ENCODE data around the gene CASP9. TPM values are rescaled to one million over a fixed set of nuclear protein-coding genes. Genes with fewer than 3 reads are reported as not detected.
"Not testable (repeated sequence)": the region's sequence is repeated elsewhere in the genome, so short reads cannot be mapped to it uniquely, and the experiment has no call there.

Gene CASP9
- total RNA-seq, 1 donor from 2014 or later, result 22.7 TPM

DNA sequence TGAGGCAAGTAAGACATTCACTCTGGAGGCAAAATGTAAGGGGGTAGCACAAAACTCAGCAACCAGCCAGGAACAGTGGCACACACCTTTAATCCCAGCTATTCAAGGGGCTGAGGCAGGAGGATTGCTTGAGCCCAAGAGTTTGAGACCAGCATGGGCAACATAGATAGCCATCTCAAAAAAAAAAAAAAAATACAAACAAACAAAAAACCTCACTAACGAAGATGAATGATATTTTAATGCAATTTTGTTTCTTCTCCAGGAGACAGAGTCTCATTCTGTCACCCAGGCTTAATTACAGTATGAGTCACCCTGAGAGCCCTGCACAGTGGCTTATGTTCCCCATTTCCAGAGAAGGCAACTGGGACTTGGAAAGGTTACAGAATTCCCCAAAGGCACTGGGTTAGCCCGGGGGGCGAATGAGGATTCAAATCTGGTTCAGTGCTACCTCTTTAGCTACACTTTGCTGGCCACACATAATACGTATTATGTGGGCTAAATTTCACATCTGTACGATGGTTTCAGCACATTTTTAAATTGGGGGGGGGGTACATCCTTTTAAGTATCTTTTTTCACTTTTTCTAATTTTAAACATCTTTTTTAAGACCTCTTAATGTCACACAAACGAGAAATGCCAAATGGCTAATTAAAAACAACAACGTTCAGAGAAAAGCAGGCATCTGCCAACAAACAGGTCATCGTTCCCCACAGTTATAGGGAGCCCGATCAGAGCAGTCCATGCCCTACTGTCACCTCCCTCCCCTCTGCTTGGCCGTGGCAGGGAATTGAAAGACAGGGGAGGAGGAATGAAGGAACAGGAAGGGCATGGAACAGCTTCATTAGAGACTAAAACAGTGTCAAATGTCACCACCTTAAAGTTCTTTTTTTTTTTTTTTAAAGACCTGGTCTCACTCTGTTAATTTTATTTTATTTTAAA is 64.0 kb downstream of the CASP9 start:
- TF ChIP-seq, protein P1, sequence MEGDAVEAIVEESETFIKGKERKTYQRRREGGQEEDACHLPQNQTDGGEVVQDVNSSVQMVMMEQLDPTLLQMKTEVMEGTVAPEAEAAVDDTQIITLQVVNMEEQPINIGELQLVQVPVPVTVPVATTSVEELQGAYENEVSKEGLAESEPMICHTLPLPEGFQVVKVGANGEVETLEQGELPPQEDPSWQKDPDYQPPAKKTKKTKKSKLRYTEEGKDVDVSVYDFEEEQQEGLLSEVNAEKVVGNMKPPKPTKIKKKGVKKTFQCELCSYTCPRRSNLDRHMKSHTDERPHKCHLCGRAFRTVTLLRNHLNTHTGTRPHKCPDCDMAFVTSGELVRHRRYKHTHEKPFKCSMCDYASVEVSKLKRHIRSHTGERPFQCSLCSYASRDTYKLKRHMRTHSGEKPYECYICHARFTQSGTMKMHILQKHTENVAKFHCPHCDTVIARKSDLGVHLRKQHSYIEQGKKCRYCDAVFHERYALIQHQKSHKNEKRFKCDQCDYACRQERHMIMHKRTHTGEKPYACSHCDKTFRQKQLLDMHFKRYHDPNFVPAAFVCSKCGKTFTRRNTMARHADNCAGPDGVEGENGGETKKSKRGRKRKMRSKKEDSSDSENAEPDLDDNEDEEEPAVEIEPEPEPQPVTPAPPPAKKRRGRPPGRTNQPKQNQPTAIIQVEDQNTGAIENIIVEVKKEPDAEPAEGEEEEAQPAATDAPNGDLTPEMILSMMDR (IDR thresholded peaks at IDR 0.05; ENCODE audit: insufficient read depth, low read length, poor library complexity, severe bottlenecking), result no peak
- Histone ChIP-seq H3K36me3 (ENCODE audit: control insufficient read depth, insufficient read depth, low read length) (no peaks in the 10 kb centered on the region), H3K4me3 (ENCODE audit: low read depth, low read length) (no peak overlapping the region), H3K27me3 (ENCODE audit: control insufficient read depth, insufficient read depth, low read length) (no peaks in the 10 kb centered on the region)
- no peak for DNase-seq (ENCODE audit: low read depth)

DNA sequence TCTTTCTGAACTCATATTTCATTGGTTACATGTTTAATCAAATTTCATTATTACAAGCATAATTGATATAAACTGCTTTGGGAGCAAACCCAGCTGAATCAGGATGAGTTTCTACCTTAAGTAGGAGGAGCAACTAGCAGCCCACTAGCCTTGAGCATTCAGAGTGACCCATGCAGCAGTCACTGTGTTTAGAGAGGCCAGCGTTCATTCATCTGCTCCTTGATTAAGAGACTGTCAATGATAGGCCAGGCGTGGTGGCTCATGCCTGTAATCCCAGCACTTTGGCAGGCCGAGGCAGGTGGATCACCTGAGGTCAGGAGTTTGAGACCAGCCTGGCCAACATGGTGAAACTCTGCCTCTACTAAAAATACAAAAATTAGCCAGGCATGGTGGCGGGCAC is 65.6 kb downstream of the CASP9 start:
- H3K36me3 ChIP-seq (ENCODE audit: control insufficient read depth, insufficient read depth, low read length); DNase-seq (ENCODE audit: low read depth); H3K4me3 ChIP-seq (ENCODE audit: low read depth, low read length); H3K27me3 ChIP-seq (ENCODE audit: control insufficient read depth, insufficient read depth, low read length): not testable (repeated sequence)

DNA sequence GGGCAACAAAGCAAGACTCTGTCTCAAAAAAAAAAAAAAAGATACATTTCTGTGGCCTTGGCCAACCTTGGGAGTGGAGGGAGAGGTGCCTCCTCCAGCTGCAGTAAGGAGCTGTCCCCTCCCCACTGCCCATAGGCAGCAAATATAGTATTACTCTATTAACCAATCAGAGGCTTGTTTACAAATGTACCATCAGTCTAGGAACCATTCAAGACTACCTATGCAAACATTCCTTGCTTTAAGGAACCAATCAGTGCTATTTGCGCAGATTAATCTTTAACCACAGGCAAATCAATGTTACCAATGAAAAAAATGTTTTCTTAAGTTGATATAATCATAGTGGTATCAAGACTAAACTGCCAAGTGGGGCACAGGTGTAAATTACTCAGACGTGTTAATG is 66.4 kb downstream of the CASP9 start:
- Histone ChIP-seq H3K36me3 (ENCODE audit: control insufficient read depth, insufficient read depth, low read length) (no peaks in the 10 kb centered on the region), H3K4me3 (ENCODE audit: low read depth, low read length) (no peak overlapping the region), H3K27me3 (ENCODE audit: control insufficient read depth, insufficient read depth, low read length) (no peaks in the 10 kb centered on the region)
- DNase-seq (ENCODE audit: low read depth), result no peak
- TF ChIP-seq, protein P1 (IDR thresholded peaks at IDR 0.05; ENCODE audit: insufficient read depth, low read length, poor library complexity, severe bottlenecking), result no peak

DNA sequence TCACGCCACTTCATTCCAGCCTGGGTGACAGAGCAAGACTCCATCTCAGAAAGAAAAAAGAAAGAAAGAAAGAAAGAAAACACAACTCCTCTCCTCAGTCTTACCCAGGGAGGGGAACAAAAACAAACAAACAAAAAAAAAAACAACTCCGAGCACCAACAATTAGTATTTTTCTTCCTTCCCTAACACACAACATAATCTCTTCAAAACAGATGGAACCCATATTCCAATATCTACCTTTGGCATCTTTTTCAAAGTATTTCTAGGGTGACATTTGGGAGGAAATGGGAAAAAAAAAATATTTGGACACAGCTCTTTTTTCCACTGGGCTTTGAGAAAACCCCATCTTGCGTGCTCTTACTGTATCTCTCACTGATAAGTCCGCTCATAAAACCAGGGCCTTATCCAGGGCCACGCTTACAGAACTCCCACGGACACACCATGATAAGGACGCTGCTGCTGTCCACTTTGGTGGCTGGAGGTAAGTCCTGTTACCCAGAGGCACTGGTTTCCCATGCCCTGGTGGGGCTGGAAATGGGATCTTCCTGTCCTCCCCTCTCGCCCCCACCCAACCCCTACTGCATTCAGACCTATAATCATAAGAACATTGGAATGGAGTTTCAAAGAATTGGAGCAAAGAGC is 67.6 kb downstream of the CASP9 start, which contains the start of gene CELA2A:
Gene CELA2A, plus strand, starts transcription at position 420 of the 642 bp plus-strand sequence. Its CDS starts 22 bp downstream, at position 442.
- DNase-seq (ENCODE audit: low read depth), result no peak
- Histone ChIP-seq H3K4me3 (ENCODE audit: low read depth, low read length) (no peak within 1 kb of the TSS), H3K36me3 (ENCODE audit: control insufficient read depth, insufficient read depth, low read length) (no peaks in the 10 kb centered on the region), H3K27me3 (ENCODE audit: control insufficient read depth, insufficient read depth, low read length) (no peaks in the 10 kb centered on the region)
- TF ChIP-seq, protein P1 (IDR thresholded peaks at IDR 0.05; ENCODE audit: insufficient read depth, low read length, poor library complexity, severe bottlenecking), result no peak

DNA sequence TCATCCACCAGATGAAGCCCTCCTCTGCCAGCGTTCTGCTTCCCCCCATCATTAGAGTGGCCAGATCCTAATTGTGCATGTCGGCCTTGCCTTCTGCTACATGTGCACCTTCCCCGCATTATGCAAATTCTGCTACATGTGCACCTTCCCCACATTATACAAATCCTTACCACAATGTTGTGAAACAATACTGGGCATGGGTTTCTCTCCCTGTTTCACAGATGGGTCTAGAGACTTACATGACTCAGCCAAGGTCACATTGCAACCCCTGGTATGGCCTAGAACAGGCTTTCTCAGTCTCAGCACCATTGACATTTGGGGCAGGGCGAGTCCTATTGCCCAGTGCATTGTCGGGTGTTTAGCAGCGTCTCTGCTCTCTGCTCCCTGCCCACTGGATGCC is 68.5 kb downstream of the CASP9 start:
- Histone ChIP-seq H3K4me3 (ENCODE audit: low read depth, low read length) (no peak overlapping the region), H3K36me3 (ENCODE audit: control insufficient read depth, insufficient read depth, low read length) (no peaks in the 10 kb centered on the region), H3K27me3 (ENCODE audit: control insufficient read depth, insufficient read depth, low read length) (no peaks in the 10 kb centered on the region)
- DNase-seq (ENCODE audit: low read depth), result no peak
- TF ChIP-seq, protein P1 (IDR thresholded peaks at IDR 0.05; ENCODE audit: insufficient read depth, low read length, poor library complexity, severe bottlenecking), result no peak

DNA sequence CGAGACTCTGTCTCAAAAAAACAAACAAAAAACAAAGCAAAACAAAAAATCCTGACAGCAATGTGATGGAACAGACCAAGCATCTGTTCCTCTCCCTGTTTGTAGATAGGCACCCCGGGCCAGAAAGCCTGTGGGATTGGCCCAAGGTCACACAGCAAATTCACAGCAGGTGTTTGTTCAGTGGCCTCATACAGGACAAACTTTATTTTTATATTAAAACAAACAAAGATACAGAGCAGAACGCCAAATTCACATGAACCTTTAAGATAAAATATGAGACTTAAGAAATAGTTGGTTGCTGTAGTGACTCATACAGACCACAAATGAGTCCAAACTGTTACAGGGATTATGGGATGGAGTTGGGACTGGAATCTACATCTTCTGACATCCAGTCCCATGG is 69.8 kb downstream of the CASP9 start:
- TF ChIP-seq, protein P1 (IDR thresholded peaks at IDR 0.05; ENCODE audit: insufficient read depth, low read length, poor library complexity, severe bottlenecking), result no peak
- Histone ChIP-seq H3K4me3 (ENCODE audit: low read depth, low read length) (no peak overlapping the region), H3K36me3 (ENCODE audit: control insufficient read depth, insufficient read depth, low read length) (no peaks in the 10 kb centered on the region), H3K27me3 (ENCODE audit: control insufficient read depth, insufficient read depth, low read length) (no peaks in the 10 kb centered on the region)
- peak; percentile 18 for DNase-seq (ENCODE audit: low read depth)

Measured in kidney epithelial cell (primary cell).